IPS-NIHi11 (cell line): ENCODE results near the gene CCDC85C.
A peak's percentile ranks its signal among the peaks of the same experiment; 100 is the strongest.

Experiments used
- DNase-seq: peaks from one replicate; pipeline ENCODE4 v3.0.0; 2012; ENCODE audit warnings: mixed read lengths, low spot score

The CCDC85C gene

DNA sequence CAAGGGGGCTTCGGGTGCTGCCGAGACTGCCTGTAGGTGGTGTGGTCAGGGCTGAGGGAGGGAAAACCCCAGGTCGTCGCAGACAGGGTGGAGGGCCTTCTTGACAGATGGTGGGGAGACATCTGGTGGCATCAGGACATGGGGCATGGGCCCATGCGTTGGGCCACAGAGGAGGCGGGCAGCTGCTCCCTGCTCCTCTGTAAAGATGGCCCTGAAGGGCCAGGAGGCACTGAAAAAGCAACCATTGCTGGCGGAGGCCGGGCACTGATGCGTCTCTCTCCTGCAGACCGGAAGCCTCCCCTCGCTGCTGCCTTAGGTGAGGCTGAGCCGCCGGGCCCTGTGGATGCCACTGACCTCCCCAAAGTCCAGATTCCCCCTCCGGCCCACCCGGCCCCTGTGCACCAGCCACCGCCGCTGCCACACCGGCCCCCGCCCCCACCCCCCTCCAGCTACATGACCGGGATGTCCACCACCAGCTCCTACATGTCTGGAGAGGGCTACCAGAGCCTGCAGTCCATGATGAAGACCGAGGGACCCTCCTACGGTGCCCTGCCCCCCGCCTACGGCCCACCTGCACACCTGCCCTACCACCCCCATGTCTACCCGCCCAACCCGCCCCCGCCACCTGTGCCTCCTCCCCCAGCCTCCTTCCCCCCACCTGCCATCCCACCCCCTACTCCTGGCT lies 94.0 kb downstream of the CCDC85C start:
- DNase-seq: no peak

DNA sequence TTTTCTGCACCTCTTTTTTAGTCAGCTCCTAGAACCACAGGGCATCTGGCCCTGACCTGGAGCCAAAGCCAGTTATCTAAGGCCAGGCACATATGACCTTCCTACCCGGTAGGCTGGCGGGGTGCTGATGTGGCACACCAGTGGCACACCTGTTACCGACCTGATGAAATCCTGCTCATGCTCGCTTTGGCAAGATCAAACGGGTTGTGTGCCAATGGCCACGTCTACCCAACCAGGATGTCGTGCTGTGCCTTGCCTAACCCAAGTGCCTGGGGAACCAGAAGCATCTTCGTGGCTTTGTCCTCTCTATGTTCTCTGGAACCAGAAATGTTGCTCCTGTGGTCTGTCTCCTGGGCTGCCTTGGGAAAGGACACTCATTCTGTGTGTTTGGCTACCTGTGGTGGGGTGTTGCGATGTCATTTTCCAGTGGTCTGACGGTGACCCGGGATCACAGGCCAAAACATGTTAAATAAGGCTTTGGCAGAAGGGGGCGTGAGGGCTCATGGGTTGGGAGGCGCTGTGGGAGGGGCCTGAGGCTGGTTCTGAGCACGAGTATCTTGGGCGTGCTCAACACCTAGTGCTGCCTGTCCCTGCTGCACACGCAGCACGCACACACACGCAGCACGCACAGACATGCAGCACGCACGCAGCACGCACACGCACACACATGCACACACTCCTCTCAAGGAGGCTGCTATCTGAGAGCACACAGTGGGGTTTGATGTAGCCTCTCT lies 94.9 kb downstream of the CCDC85C start:
- peak; percentile 62 for DNase-seq

GRCh38 chr14:99507860-99508640 lies 96.0 kb downstream of the CCDC85C start:
- no peak for DNase-seq

DNA sequence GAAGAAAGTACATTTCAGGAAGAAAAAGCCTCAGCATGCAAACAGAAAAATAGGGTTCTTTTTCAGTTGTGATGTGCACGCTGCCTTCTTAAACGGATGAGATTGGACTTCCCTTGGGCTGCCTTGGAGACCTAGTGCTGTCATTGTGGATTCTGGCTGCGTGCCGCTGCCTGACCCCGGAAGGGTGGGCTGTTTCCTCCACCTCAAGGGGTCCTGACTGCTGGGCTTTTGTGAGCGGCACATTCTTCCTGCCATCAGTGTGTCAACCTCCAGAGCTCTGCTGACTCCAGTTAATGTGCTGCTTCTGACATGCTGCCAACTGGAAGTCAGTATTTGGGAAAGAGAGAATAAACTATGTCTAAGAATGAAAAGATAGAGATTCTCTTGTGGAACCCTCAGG lies 97.7 kb downstream of the CCDC85C start:
- no peak for DNase-seq

GRCh38 chr14:99505089-99505488 lies 98.9 kb downstream of the CCDC85C start:
- no peak for DNase-seq

DNA sequence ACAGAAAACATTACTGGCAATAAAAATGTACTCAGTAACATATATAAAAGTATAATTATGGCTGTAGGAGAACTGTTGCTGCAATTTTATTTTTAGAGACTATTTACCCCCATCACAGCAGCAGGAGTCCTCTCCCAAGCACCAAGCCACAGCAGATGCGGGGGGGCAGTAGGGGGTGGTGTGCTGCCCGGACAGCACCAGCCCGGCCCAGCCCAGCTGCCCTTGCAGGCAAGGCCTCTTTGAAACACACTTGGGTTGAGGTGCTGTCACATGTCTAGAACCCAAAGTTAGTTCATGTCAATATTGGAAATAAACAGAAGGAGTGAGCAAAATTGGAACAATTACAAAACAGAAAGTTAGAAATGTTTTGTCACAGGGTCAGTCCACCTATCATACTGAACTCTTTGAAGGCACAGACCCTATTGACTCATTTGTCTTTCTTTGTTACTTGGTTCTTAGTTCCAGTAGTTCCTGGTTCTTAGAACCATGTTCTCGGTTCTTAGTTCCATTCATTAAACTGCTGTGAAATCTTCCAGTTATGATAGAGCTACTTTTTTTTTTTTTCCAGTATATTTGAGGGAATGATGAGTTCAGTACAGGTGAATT lies 100.1 kb downstream of the CCDC85C start:
- DNase-seq: no peak

GRCh38 chr14:99502989-99503421 lies 101.0 kb downstream of the CCDC85C start:
- DNase-seq: no peak

- no peak for DNase-seq
These were observed 106.1 kb downstream of the CCDC85C start for GRCh38 chr14:99497894-99498293.

DNA sequence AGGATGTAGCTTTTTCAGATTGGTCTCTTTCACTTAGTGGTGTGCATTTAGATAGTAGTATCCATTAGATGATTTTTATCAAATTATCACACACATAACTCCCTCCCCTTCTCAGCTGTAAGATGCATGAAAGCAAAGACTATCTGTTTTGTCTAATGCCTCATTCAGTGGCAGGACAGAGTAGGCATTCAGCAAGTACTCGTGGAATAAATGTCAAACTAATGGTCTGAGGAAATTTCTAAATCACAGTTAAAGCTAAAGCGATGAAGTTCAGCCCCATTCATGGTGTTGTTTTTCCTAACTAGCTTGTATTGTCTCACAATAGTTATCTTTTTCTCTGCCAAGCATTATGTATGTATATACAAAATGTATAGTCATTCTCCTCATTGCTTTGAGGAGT lies 106.7 kb downstream of the CCDC85C start:
- no peak for DNase-seq

DNA sequence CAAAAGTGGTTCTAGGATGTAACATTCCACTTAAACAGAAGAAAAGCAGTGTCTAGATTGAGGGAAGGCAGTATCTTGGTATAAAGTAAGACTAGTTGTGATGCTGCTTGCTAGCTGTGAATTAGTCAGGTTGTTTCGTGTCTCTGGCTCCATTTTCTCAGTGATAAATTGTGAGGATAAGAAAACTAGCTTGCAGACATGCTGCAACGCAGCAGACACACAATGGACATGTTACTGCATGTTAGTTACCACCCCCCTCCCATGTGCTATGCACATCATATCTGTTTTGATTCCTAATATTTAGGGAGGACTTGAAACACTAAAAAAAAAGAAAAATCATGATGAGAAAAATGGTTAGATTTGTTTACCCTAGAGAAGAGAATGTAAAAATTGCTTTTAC lies 119.9 kb downstream of the CCDC85C start:
- no peak for DNase-seq

DNA sequence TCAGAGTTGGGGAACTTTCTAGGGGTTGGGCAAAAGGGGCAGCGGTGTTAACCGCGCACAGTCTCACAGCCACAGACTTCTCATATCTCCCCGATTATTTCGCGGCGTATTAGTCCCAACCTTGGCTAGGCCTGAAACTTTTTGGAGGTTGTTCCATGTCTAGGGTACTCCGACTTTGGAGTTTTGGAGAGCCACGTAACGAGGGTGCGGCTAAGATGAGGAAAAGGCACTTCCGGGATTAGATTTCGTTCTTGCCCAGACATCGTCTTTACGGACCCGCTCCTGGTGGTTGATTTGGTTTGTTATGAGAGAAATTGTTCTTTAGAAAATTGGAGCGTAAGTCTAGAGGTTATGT lies 122.3 kb downstream of the CCDC85C start:
- DNase-seq: peak; percentile 12

DNA sequence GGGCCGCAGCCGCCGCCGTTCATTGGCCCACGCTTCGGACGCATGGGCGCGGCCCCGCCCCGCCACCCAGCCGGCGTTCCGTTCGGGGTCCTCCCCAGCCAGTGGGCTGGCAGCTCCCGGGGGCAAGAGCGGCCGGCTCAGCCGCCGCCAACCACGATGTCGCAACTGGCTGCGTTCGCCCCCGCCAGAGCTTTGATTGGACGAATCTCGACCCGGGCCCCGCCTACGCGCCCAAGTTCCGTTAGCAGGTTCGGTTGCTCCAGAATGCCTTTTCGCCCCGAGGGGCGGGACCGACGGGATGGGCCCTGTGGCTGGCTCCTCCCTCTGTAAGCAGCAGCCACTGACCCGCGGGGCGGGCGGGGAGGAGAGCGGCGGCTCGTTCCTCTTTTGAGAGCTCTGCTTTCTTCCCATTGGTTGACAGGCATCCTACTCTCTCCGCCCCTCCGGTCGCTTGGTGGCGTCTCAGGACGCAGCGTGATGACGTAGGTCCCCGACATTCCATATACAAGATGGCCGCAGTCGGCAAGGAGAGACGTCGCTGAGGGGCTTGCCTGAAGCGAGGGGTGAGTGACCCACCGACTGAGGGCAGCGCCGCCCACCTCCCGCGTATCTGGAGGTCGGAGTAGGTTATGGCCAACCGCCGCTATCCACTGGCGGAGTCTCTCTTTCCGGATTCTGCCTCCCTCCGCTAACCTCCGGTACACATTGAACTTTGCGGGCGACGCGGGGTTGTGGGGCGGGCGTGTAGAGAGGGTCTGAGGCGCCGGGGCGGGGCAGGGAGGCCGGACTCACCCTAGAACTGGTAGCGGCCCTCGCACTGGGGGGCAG lies 122.9 kb downstream of the CCDC85C start, which contains the start of gene CCNK:
CCNK (plus strand) TSS at position 493 of the 828 bp plus-strand sequence. CDS start 11,269 bp downstream, outside the sequence.
- peak; percentile 99 for DNase-seq

- DNase-seq: peak; percentile 60
These were observed 123.8 kb downstream of the CCDC85C start, which contains the start of gene SETD3 for GRCh38 chr14:99479906-99480869. Gene SETD3, minus strand, starts transcription at chr14:99480859. Its CDS starts 15,054 bp downstream, at chr14:99465805.

- no peak for DNase-seq
These were observed 124.7 kb downstream of the CCDC85C start for GRCh38 chr14:99479160-99479905.

- DNase-seq: no peak
These were observed 125.9 kb downstream of the CCDC85C start for GRCh38 chr14:99478128-99478527.

DNA sequence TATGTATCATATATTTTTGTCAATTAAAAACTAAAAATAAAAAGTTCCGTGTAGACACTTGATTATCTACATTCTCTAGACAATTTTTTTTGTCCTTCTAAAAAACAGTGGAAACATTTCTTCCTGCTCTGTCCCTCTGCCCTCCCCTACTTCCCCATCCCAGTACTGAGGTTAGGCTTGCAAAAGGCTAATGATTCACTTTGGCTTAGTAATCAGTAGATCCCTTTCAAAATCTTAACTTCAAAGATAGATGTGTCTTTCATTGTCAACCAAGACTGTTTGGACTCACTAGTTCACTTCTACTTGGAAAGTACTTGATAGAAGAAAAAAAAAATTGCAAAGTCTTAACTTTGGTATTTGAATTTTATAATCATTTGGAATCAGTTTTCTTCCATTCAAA lies 127.1 kb downstream of the CCDC85C start:
- no peak for DNase-seq

DNA sequence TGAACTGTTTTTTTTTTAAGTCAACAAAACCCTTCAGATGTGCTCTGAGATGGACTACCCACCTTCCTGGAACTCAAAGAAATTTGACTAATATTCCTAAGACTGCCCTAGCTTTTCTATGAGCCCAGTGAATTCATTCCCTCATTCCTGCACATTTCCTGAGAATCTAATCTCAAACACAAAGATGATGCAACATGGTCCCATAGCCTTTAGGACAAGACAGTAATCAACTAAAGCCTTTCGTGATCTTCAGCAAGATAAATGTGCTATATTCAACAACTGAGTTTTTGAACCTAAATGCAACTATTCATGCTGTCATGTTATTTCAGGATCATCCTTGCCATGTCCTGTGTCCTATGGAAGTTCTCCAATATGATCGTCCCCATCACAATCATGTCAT lies 128.3 kb downstream of the CCDC85C start:
- no peak for DNase-seq

- no peak for DNase-seq
These were observed 128.8 kb downstream of the CCDC85C start for GRCh38 chr14:99475179-99475578.

DNA sequence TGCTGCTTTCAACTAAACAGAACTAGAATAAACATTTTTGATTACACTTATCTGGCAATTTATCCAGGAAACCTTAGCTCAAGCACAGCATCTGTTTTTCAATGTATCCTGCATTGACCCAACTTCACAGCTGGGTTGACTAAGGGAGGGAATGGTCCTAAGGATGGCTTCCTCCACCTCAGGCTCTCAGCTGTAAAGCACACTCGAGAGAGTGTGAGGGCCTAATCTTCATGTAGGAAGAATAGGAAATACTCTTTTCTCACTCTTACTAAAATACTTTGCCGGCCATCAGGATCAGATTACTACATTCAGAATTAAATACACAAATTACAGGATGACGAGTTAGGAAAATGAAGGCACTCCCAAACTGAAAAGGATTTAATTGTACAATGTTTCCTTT lies 130.5 kb downstream of the CCDC85C start:
- DNase-seq: no peak
